HG02973 (cell line): ENCODE measurements around the gene MAML3.

Experiments
- ATAC-seq: cut with Tn5 transposase; IDR thresholded peaks from one replicate; pipeline ENCODE4 v1.9.1; 2021; ENCODE audit warnings: moderate library complexity; ENCODE audit not compliant: unreplicated experiment

The MAML3 gene

GRCh38 chr4:139822391-139822790 lies 331.6 kb downstream of the MAML3 start:
- ATAC-seq, result no peak

- no peak for ATAC-seq
These were observed 334.9 kb downstream of the MAML3 start for GRCh38 chr4:139819082-139819481.

- no peak for ATAC-seq
These were observed 336.1 kb downstream of the MAML3 start for GRCh38 chr4:139817657-139818452.

- ATAC-seq, result no peak
These were observed 337.1 kb downstream of the MAML3 start for GRCh38 chr4:139816856-139817255.

- ATAC-seq, result no peak
These were observed 338.0 kb downstream of the MAML3 start for GRCh38 chr4:139815778-139816601.

- ATAC-seq, result no peak
These were observed 339.5 kb downstream of the MAML3 start for GRCh38 chr4:139814323-139815015.

DNA sequence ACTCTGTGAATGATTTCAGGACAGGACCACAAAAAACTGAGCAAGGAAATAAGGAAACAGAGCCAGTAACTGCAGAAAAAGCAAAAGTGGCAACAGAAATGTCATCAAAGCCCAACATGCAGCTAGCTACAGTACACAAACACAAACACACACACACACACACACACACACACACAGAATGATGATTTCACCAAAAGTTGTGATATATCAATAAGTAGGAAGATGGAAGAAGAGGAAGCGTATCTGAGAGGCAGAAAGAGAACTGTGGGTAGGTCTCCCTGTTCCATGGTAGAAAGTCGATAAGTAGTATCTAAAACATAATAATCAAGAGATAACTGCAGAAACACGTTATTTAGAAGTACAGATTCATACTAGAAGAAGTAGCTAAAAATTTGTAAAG lies 340.1 kb downstream of the MAML3 start:
- no peak for ATAC-seq

DNA sequence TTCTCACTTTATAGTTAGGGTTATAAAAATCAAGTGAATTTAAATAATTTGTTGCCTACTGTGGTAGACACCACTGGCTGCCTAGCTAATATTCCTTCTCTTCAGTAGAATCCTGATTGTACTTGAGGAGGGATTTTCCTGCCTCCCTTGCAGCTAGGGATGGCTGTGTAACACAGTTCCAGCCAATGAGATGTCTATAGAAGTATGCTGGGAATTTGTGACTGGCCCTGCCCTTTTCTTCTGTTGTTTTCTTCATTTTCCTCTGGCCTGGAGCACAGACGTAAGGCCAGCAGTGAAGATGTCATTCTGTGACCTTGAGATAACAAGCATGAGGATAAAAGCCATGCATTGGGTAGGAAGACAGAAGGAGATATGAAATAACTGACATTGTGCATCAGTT lies 343.3 kb downstream of the MAML3 start:
- ATAC-seq, result no peak

DNA sequence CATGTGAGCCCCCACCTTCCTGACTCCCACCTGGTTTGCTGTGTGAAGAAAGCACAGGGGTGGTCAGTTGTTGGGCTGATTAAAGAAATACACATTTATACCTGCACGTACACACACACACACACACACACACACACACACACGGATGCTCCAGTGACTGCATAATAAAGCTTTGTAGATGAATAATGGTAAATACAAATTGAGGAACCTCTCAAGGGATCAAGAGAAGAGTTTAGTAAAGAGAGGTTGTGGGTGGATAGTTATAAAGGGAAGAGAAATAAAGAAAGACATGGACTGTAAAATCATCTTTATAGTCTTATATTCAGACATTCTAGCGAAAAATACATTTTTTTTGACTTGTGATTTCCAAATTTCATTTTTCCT lies 344.2 kb downstream of the MAML3 start:
- no peak for ATAC-seq

- no peak for ATAC-seq
These were observed 344.9 kb downstream of the MAML3 start for GRCh38 chr4:139808808-139809756.

DNA sequence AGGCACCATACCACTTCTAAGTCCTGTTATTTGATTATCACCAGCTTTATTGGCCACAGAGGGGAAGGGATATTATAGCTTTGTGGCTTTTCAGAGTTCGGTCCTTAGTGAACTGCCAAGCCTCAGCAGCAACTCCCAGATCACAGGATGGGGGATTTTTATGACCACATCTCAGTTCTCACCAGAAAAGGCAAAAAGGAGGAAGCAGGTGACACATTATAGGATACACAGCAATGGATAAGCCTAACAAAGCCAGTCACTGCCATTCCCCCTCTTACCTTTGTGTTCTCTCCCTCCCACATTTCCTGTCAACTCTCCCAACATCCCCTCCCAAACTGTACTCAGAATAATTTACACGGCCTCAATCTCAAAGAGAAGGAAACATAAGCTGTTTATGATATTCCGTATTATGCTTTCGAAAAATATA lies 345.6 kb downstream of the MAML3 start:
- ATAC-seq, result no peak

- ATAC-seq, result no peak
These were observed 346.5 kb downstream of the MAML3 start for GRCh38 chr4:139807483-139807882.

- no peak for ATAC-seq
These were observed 347.1 kb downstream of the MAML3 start for GRCh38 chr4:139806929-139807328.

- no peak for ATAC-seq
These were observed 351.1 kb downstream of the MAML3 start for GRCh38 chr4:139802931-139803330.

DNA sequence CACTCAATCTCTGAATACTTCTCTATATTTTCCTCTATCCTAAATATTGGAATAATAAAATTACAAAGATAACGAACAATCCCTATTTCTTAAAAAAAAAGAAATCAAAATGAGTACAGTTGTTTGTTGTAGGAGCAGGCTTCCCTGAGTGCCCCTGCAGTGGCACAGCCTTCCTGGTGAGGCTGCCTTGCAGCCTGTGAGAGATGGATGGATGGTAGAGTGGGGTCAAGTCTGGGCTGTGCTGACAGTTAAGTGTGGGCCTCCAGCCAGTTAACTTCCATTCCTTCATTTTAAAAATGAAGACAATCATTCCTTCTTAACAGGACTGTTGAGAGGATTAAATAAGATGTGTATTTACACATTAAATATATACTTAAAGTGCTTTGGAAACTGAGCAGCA lies 351.5 kb downstream of the MAML3 start:
- ATAC-seq, result no peak

DNA sequence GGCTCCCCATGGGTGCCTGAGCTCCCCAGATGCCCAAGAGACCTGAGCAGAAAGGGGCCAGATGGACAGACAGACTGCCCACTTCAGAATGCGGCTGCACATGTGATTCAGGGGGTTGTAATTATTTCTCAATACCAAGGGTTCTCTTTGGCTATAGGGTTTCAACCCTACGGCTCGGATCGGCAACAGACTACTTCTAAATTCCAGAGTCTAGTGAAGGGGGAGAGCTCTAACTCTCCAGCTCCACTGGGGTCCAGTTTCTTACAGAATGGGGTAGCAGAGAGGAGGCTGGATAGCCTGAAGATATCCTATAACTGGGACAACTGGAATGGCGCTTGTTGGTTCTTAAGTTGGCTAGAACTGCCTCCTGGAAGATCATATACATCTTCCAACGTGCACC lies 352.1 kb downstream of the MAML3 start:
- ATAC-seq, result no peak

GRCh38 chr4:139800082-139800481 lies 353.9 kb downstream of the MAML3 start:
- no peak for ATAC-seq

DNA sequence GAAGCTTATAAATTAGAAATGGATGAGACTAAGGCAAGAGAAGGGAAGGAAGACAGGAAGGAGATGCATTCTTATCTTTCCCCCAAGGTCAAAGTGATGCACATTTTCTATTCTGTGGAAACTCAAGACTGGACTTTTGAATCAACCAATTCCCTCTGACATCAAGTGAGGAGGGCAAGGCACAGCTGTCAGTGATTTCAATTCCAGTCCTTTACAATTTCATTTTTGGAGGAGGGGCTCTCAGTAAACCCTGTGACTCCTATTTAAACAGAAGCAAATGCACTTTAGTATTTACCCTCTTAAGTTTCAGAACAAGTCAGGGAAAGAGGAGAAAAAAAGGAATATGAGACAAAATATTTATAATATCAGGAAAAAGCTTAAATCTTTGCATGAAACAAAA lies 354.4 kb downstream of the MAML3 start:
- no peak for ATAC-seq

DNA sequence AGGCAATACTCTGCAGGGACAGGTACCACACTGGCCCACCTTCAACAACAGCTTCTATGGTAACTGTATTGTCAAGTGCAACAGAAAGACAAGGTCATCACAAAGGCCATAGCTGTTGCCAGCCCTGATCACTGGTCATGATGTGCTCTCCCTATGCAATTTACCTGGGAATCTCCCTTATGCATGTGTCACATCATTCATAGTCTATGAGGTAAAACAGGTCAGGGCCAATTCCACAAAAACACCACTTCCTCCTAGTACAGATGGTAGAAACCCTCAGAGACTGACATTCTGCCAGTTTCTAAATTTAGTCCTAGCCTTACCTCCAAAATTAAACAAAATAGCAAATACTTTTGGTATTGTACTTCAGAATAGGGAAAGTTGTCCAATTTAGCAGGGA lies 355.5 kb downstream of the MAML3 start:
- ATAC-seq, result no peak

- no peak for ATAC-seq
These were observed 356.7 kb downstream of the MAML3 start for GRCh38 chr4:139797287-139797686.
